Stimulated activated CD4-positive, alpha-beta T cell treated with anti-CD3 and anti-CD28 coated beads, Interleukin-15, amount 100 ng/mL, for 1 hour (primary cell): ENCODE results near the gene ICA1L.
"Not testable (repeated sequence)": the region's sequence is repeated elsewhere in the genome, so short reads cannot be mapped to it uniquely, and the experiment has no call there.

Experiments
- DNase-seq, 2 donors: peaks; one replicate each; pipeline ENCODE4 v3.0.0-alpha.2; 2020; ENCODE audit warnings: low read depth in 1 of 2, low spot score in 1 of 2

The ICA1L gene

DNA sequence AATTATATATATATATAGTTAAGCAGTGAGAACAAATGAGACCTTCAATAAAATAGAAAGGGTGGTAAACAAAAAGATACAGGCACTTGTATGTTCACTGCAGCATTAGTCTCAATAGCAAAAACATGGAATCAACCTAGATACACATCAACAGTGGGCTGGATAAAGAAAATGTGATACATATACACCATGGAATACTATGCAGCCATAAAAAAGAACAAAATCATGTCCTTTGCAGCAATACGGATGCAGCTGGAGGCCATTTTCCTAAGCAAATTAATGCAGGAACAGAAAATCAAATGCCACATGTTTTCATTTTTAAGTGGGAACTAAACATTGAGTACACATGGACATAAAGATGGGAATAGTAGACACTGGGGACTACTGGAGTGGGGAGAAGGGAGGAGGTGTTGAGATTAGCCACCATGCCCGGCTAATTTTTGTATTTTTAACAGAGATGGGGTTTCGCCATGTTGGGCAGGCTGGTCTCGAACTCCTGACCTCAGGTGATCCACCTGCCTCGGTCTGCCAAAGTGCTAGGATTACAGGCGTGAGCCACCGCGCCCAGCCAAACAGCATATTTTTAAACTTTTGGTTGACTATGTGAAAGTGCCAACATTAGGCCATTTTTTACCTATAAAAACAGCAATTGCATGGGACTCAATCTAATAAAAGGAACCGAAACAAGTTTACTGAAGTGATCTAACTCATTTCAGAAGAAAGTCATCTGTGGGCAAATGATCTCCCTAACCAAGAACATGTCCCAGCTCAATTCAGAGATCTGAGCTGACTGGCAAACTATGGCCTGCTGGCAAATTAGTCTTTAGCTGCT, 23.7 kb downstream of the ICA1L start:
- DNase-seq, result no peak

- no peak for DNase-seq
Observed at GRCh38 chr2:202844656-202845055, 26.9 kb downstream of the ICA1L start.

- DNase-seq, result no peak
Observed at GRCh38 chr2:202842690-202843089, 28.9 kb downstream of the ICA1L start.

DNA sequence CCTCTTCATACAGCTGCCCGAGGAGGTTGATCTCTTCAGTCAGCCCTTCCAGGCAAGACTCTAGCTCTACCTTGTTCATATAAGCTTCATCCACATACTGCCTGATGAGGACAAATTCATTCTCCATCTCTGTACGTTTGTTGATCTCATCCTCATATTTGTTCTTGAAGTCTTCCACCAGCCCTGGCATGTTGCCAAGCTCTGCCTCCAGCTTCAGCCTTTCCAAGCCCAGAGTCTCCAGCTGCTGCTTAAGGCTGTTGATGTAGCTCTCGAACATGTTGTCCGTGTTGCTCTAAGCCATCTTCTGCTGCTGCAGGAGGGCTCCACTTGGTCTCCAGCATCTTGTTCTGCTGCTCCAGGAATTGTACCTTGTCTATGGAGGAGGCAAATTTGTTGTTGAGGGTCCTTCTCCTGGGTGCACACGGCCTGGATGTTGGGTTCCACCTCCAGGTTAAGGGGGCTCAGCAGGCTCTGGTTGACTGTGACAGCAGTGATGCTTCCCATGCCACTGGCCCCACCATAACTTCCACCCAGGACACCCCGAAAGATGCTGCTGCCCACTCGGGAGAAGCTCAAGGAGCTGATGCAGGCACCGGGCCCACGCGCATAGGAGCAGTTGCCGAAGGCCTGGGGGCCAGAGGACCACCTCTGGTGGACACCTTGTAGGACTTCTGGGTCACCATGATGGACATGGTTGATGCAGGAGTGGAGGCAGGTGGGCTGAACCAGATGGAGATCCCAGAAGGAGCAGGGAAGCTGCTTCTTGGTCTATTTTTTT, 30.3 kb downstream of the ICA1L start:
- no peak for DNase-seq

- DNase-seq, result peak in 1 of 2 donors; percentile 4
Observed at GRCh38 chr2:202831242-202832220, 40.0 kb downstream of the ICA1L start.

DNA sequence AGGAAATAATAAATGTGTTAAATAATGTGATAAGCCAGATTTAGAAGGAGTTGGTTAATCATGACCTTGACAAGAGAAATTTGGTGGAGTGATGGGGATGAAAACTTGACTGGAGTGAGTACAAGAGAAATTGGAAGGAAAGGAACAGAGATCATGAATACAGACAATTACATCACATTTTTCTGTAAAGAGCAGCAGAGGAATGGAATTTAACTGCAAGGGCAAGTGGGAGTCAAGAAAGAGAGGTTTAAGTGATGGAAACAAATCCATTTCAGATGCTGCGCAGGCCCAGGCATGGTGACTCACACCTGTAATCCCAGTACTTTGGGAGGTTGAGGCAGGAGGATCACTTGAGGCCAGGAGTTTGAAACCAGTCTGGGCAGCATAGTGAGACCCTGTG, 46.7 kb downstream of the ICA1L start:
- DNase-seq, result no peak

GRCh38 chr2:202822411-202822810, 49.2 kb downstream of the ICA1L start:
- no peak for DNase-seq

GRCh38 chr2:202821206-202822160, 50.1 kb downstream of the ICA1L start:
- no peak for DNase-seq

GRCh38 chr2:202818321-202818720, 53.2 kb downstream of the ICA1L start:
- no peak for DNase-seq

GRCh38 chr2:202817771-202818170, 53.8 kb downstream of the ICA1L start:
- DNase-seq, result no peak

- DNase-seq, result no peak
Observed at GRCh38 chr2:202815548-202816360, 55.8 kb downstream of the ICA1L start.

DNA sequence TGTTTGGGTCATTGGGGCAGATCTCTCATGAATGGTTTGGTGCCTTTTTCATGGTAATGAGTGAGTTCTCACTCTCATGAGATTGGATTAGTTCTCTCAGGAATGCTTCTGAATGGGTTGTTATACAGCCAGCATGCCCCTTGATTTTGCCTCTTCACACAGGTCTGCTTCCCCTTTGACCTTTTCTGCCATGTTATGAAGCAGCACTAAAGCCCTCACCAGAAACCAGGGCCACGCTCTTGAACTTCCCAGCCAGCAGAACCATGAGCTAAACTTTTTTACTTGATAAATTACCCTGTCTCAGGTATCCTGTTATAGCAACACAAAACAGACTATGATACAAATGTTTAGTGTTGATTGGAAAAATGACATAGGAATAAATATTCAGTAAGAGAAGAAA, 57.3 kb downstream of the ICA1L start:
- no peak for DNase-seq

DNA sequence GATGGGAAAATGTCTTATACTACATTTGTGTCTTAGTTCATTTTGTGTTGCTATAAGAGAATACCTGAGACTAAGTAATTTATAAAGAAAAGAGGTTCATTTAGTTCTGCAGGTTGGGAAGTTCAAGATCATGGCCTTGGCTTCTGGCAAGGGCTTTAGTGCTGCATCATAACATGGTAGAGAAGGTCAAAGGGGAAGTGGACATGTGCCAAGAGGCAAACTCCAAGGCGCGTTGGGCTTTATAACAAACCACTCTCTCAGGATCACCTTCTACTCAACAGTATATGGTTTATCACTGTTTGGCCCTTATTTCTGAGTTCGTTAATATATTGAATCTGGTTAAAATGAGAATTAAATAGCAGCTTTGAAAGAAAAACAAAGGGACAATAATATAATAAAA, 58.2 kb downstream of the ICA1L start:
- DNase-seq, result no peak

GRCh38 chr2:202808754-202809153, 62.8 kb downstream of the ICA1L start:
- DNase-seq, result no peak

DNA sequence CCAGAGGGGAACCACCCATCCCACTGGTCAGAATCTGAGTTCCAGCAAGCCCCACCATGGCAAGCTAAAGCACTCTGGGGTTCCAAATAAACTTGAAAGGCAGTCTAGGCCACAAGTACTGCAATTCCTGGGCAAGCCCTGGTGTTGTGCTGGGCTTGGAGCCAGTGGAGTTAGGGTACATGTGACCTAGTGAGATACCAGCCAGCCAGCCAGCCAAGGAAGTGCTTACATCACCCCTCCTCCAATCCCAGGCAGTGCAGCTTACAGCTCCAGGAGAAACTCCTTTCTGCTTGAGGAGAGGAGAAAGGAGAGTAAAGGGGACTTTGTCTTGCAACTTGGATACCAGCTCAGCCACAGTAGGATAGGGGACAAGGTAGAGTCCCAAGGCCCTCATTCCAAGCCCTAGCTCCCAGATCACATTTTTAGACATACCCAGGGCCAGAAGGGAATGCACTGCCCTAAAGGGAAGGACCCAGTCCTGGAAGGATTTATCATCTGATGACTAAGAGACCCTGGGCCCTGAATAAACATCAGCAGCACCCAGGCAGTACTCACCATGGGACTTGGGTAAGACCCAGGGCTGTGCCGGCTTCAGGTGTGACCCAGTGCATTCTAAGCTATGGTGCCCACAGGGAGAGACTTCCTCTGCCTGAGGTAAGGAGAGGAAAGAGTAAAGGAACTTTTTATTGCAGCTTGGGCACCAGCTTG, 64.0 kb downstream of the ICA1L start:
- not testable (repeated sequence) for DNase-seq

- not testable (repeated sequence) for DNase-seq
Observed at GRCh38 chr2:202805911-202806310, 65.7 kb downstream of the ICA1L start.

DNA sequence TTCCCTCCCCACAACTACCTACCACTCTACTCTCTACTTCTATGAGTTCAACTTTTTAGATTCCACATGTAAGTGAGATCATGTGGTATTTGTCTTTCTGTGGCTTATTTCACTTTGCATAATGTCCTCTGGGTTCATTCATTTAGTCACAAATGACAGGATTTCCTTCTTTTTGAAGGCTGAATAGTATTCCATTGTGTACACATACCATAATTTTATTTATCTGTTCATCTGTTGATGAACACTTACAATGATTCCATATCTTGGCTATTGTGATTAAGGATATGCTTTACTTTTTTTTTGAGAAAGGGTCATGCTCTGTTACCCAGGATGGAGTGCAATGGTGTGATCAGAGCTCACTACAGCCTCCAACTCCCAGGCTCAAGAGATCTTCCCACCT, 73.6 kb downstream of the ICA1L start:
- no peak for DNase-seq

DNA sequence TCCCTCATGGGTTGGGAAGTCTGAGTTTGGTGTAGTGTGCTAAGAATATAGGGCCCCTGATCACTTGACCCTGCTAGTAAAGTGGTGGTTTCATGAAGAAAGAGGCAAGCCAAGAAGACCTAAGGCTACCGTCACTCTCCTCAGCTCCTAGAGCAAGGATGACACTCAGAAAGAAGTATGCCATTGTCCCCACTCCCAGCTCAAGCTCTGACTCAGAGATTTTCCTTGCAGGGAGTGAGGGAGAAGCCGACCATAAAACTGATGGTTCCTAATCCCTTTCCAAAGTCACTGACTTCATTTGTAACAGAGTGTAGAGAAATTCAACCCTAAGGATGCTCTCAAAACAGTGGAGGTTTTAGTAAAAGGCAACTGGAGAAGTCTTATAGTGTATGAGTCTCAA, 80.9 kb downstream of the ICA1L start:
- no peak for DNase-seq

DNA sequence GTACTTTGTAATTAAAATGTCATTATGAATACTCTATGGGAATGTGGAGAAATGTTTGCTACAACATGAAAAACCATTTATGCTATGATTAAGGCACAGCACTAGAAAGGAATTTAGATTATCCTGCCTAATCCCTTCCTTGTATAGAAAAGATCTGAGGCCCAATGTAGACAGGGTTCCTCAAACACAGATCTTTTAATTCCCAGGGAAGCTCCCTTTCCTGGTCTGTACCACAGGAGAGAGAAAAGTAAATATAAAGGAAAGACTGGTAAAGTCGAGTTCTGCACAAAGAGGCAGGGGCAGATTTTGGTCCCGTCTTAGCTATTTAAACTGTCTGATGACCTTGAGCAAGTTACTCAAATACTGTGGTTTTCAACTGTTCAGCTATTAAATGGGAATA, 84.7 kb downstream of the ICA1L start:
- DNase-seq, result no peak
